Mesenteric fat pad (tissue), 1 donor: ENCODE results near the gene GRID2. TPM values are rescaled to one million over a fixed set of nuclear protein-coding genes. Genes with fewer than 3 reads are reported as not detected.

Source experiments
- DNase-seq: peaks from one replicate; pipeline ENCODE4 v3.0.0-alpha.2; 2020; ENCODE audit warnings: low spot score
- total RNA-seq: library from RNA; stranded (reverse); fragmentation: NEBNext Ultra II Directional; extraction: Animal tissue kit (Norgen Biotek cat#: 25700); gene quantifications from one replicate; pipeline ENCODE4 v1.2.1, GENCODE V29; 2021
- donor health status: DM: yes; HTN: yes; CAD: no.

The GRID2 gene
- total RNA-seq, 1 donor from 2014 or later = not detected

DNA sequence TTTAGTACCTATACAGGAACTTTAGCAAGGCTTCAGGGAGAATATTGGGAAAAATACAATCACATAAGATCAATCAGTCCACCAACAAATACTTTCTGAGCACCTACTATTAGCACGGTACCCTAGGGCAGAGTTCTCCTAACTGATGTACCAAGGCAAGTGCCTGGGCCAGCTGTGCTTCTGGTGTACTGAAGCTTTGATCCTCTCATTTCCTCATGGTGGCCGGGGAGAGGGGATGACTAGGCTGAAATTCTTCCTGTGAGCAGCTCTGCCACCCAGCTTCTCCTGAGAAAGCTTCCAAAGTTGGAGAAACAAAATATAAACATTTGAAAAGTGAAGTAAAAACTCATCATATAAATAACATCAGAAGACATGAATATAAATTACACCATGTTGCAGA lies 1475.5 kb downstream of the GRID2 start:
- DNase-seq = no peak

GRCh38 chr4:93780080-93780479 lies 1476.3 kb downstream of the GRID2 start:
- DNase-seq = no peak

- DNase-seq = no peak
Observed at GRCh38 chr4:93781198-93781597, 1477.4 kb downstream of the GRID2 start.

- DNase-seq = no peak
Observed at GRCh38 chr4:93786149-93786548, 1482.4 kb downstream of the GRID2 start.

DNA sequence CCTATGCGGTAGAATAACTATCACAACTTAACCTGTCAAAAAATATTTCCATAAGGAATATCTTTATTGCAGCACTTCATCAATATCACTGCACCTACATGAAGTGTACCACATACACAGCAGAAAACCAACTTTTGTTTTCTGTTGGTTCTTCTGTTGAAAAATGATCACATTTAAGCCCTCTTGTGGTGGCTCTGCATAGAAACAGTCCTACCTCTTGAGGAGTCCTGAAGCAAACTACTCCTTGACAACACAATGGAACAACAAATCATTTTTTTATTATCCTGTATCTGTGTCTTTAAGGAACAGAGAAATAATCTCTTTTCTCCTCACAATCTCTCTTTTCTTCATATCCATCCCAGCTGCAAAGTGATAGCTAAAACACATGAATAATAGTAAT lies 1484.9 kb downstream of the GRID2 start:
- DNase-seq = no peak

GRCh38 chr4:93791570-93792195 lies 1487.9 kb downstream of the GRID2 start:
- no peak for DNase-seq

- DNase-seq = no peak
Observed at GRCh38 chr4:93802045-93802444, 1498.3 kb downstream of the GRID2 start.

- DNase-seq = no peak
Observed at GRCh38 chr4:93809773-93810172, 1506.0 kb downstream of the GRID2 start.

DNA sequence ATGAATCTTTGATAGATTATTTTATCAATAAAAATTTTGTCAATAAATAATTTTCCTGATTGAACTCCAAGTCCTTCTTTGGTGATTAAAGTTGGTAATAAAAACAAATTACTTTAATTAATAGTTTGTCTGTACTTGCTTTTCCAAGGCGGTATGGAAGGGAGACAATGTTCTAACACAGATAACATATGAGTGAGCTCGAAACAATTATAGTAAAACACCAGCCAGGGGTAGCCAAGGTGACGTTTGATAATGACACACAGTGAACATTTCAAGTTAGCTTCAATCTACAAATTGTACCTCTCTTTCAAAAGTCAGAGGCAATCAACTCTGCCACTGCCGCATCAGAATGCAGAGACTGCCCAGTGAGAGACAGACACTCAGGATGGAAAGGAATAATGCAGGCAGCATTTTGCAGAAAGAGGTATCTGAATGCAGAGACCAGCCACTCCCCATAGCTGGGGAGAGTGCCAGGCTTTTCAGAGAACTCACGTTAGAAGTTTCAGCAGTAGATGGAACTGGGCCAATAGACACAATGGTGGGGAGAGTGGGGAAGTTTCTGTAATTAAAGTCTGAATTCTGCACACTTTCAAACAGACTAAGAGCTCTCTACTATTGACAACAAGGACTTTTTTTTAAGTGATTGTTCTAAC lies 1506.7 kb downstream of the GRID2 start:
- DNase-seq = no peak

GRCh38 chr4:93813092-93813491 lies 1509.3 kb downstream of the GRID2 start:
- DNase-seq = no peak

GRCh38 chr4:93814141-93814540 lies 1510.4 kb downstream of the GRID2 start:
- DNase-seq = no peak

DNA sequence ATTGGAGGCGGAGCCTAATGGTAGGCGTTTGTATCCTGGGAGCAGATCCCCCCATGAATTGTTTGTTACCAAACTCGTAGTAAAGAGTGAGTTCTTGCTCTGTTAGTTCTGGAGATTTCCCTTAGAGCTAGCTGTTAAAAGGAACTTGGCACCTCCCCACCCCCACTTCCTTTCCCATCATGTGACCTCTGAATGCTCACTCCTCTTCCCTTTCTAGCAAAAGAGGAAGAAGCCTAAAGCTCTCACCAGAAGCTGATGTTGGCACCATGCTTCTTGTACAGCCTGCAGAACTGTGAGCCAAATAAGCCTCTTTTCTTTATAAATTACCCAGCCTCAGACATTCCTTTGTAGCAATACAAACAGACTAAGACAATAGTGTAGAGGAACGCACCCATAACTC lies 1511.0 kb downstream of the GRID2 start:
- no peak for DNase-seq
